ENCODE measurements around the gene HOXB3.

Gene HOXB3

DNA sequence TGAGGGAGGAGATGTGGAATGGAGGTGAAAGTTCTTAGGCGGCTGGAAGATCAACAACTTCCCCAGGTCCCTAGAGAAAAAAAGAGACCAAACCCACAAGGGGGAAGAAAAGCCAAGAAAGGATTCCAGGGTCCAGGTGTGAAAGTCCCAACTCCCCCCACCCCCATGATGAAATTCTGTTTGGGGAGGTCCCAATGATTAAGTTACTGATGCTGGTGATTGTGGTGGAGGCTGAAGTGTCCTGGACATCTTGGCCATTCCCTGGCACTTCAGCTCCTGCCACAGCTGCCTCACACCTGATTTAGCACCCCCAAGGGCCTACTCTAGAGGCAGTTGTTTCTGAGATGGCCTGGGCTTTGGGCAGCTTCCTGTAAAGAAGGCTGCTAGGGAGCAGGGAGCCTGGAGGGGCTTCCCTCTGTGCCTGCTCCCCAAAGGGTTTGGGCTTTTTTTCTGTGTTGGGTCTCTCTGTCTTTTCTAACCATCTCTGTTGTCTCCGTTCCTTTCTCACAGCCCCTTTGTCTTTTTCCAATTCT is 25.0 kb downstream of the HOXB3 start (continued):
- TF ChIP-seq, protein P1, sequence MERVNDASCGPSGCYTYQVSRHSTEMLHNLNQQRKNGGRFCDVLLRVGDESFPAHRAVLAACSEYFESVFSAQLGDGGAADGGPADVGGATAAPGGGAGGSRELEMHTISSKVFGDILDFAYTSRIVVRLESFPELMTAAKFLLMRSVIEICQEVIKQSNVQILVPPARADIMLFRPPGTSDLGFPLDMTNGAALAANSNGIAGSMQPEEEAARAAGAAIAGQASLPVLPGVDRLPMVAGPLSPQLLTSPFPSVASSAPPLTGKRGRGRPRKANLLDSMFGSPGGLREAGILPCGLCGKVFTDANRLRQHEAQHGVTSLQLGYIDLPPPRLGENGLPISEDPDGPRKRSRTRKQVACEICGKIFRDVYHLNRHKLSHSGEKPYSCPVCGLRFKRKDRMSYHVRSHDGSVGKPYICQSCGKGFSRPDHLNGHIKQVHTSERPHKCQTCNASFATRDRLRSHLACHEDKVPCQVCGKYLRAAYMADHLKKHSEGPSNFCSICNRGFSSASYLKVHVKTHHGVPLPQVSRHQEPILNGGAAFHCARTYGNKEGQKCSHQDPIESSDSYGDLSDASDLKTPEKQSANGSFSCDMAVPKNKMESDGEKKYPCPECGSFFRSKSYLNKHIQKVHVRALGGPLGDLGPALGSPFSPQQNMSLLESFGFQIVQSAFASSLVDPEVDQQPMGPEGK (tag by site-specific recombination; IDR thresholded peaks at IDR 0.05) = 0 out of 2 replicates have a peak, but pooled peaks have one; percentile 5

DNA sequence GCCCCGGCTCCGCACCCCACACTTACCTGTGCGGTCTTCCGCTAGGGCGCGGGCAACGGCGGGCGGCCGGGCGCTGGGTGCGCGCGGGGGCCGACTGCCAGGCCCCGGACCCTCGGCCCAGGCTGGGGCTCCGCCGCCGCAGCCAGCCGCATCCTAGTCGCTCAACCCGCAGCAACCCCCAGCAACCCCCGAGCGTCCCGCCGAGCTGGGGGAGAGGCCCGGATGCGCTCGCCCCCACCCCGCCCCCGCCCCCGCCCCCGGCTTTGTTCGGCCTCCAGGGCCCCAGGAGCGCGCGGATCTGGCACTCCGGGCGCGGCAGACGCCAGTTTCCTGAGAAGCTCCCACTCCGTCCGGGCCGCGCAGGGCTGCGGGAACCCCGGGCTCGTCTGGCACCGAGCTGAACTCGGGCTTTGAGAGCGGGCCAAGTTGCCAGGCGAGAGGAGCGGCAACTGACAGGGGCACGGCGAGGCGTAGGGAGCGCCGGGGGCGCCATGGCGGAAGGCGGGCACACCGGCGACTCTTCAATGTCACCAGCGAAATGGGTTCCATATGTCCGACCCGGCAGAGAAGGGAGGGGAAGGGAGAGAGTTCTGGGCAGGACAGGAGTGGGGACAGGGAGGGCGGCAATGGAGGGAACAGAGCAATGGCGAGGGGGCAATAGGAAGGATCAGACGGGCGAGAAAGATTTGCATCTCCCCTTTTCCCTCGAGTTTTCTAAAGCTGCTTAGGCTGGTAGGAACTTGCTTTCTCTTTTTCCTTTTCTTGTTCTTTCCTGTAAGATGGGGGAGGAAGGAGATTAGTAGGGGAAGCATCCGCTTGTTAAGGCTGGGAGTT is 25.6 kb downstream of the HOXB3 start:
- no peak overlapping the region for H3K4me3 ChIP-seq (ENCODE audit: low read depth, low read length)
- POLR2A ChIA-PET = interaction anchor here (0.7 kb wide), 1 partner anchor 9 kb away, joined by 3 read pairs; no protein-coding TSS in a partner anchor

DNA sequence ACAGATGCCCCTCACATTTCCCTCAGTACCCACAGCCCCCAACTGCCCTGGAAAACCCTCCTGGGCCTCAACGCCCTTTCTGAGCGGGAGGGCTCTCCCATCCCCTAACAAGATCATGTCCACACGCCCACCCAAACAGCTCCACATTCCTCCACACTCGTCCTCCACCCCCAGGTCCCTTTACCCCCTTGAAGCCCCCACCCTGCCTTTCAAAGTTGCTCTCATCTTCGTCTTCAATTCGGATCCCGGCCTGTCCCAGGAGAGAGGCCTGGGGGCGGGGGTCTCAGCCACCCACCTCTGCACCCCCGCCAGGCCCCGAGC is 26.2 kb downstream of the HOXB3 start:
- TF ChIP-seq EGR2 (tag by site-specific recombination; IDR thresholded peaks at IDR 0.05; ENCODE audit: low read depth) (peak; percentile 32), ZFHX2 (tag by site-specific recombination; conservative IDR thresholded peaks at IDR 0.05) (peak; percentile 28; the same call in 1 of the 2 replicates), MZF1 (tag by site-specific recombination; IDR thresholded peaks at IDR 0.05; ENCODE audit: borderline replicate concordance) (no peak), ZNF169 (tag by site-specific recombination; IDR thresholded peaks at IDR 0.05) (no peak)
- TF ChIP-seq, protein P2, sequence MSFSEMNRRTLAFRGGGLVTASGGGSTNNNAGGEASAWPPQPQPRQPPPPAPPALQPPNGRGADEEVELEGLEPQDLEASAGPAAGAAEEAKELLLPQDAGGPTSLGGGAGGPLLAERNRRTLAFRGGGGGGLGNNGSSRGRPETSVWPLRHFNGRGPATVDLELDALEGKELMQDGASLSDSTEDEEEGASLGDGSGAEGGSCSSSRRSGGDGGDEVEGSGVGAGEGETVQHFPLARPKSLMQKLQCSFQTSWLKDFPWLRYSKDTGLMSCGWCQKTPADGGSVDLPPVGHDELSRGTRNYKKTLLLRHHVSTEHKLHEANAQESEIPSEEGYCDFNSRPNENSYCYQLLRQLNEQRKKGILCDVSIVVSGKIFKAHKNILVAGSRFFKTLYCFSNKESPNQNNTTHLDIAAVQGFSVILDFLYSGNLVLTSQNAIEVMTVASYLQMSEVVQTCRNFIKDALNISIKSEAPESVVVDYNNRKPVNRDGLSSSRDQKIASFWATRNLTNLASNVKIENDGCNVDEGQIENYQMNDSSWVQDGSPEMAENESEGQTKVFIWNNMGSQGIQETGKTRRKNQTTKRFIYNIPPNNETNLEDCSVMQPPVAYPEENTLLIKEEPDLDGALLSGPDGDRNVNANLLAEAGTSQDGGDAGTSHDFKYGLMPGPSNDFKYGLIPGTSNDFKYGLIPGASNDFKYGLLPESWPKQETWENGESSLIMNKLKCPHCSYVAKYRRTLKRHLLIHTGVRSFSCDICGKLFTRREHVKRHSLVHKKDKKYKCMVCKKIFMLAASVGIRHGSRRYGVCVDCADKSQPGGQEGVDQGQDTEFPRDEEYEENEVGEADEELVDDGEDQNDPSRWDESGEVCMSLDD (tag by site-specific recombination; IDR thresholded peaks at IDR 0.05) = no peak
- TF ChIP-seq, protein P3, sequence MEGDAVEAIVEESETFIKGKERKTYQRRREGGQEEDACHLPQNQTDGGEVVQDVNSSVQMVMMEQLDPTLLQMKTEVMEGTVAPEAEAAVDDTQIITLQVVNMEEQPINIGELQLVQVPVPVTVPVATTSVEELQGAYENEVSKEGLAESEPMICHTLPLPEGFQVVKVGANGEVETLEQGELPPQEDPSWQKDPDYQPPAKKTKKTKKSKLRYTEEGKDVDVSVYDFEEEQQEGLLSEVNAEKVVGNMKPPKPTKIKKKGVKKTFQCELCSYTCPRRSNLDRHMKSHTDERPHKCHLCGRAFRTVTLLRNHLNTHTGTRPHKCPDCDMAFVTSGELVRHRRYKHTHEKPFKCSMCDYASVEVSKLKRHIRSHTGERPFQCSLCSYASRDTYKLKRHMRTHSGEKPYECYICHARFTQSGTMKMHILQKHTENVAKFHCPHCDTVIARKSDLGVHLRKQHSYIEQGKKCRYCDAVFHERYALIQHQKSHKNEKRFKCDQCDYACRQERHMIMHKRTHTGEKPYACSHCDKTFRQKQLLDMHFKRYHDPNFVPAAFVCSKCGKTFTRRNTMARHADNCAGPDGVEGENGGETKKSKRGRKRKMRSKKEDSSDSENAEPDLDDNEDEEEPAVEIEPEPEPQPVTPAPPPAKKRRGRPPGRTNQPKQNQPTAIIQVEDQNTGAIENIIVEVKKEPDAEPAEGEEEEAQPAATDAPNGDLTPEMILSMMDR (tag by site-specific recombination; IDR thresholded peaks at IDR 0.05) = no peak
- POLR2A ChIA-PET = interaction anchor here (0.7 kb wide), 1 partner anchor 9 kb away, joined by 3 read pairs; no protein-coding TSS in a partner anchor
- CTCF ChIA-PET = interaction anchor here (1.3 to 2.0 kb wide), 2 partner anchors 24 to 29 kb away, joined by 4 to 5 read pairs; partner anchors contain the start of gene HOXB5
- H3K9me3 ChIP-seq (ENCODE audit: control insufficient read depth, insufficient read depth, low read depth, low read length) = no peaks in the 10 kb centered on the region
- H3K4me3 ChIP-seq (ENCODE audit: low read depth, low read length) = no peak overlapping the region
- H3K27ac ChIP-seq (ENCODE audit: extremely low read depth, low read depth, low read length) = peak overlapping the region; percentile 76; the same call in 1 of the 2 replicates
- peaks cover 13 to 58% of the 10 kb centered on the region in 2 experiments for H3K36me3 ChIP-seq (ENCODE audit: control insufficient read depth in 2 of 2, insufficient read depth in 1 of 2, low read length in 2 of 2)
- peaks cover 89% of the 10 kb centered on the region for H3K4me1 ChIP-seq (ENCODE audit: control insufficient read depth, insufficient read depth, low read length)

More for the DNA sequence above, 25.6 kb downstream of the HOXB3 start:
- CTCF ChIA-PET = interaction anchor here (1.2 to 2.0 kb wide), 3 partner anchors 19 to 29 kb away, joined by 3 to 5 read pairs (median 4); partner anchors contain the start of gene HOXB5
- TF ChIP-seq, protein P4, sequence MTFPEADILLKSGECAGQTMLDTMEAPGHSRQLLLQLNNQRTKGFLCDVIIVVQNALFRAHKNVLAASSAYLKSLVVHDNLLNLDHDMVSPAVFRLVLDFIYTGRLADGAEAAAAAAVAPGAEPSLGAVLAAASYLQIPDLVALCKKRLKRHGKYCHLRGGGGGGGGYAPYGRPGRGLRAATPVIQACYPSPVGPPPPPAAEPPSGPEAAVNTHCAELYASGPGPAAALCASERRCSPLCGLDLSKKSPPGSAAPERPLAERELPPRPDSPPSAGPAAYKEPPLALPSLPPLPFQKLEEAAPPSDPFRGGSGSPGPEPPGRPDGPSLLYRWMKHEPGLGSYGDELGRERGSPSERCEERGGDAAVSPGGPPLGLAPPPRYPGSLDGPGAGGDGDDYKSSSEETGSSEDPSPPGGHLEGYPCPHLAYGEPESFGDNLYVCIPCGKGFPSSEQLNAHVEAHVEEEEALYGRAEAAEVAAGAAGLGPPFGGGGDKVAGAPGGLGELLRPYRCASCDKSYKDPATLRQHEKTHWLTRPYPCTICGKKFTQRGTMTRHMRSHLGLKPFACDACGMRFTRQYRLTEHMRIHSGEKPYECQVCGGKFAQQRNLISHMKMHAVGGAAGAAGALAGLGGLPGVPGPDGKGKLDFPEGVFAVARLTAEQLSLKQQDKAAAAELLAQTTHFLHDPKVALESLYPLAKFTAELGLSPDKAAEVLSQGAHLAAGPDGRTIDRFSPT (tag by site-specific recombination; IDR thresholded peaks at IDR 0.05) = 0 out of 2 replicates have a peak, but pooled peaks have one; percentile 19
- peak; percentile 59 for TF ChIP-seq ZNF366 (tag by site-specific recombination; conservative IDR thresholded peaks at IDR 0.05)
- peak; percentile 83 for TF ChIP-seq PRDM1 (tag by site-specific recombination; IDR thresholded peaks at IDR 0.05)
- TF ChIP-seq, protein P5, sequence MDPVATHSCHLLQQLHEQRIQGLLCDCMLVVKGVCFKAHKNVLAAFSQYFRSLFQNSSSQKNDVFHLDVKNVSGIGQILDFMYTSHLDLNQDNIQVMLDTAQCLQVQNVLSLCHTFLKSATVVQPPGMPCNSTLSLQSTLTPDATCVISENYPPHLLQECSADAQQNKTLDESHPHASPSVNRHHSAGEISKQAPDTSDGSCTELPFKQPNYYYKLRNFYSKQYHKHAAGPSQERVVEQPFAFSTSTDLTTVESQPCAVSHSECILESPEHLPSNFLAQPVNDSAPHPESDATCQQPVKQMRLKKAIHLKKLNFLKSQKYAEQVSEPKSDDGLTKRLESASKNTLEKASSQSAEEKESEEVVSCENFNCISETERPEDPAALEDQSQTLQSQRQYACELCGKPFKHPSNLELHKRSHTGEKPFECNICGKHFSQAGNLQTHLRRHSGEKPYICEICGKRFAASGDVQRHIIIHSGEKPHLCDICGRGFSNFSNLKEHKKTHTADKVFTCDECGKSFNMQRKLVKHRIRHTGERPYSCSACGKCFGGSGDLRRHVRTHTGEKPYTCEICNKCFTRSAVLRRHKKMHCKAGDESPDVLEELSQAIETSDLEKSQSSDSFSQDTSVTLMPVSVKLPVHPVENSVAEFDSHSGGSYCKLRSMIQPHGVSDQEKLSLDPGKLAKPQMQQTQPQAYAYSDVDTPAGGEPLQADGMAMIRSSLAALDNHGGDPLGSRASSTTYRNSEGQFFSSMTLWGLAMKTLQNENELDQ (tag by site-specific recombination; IDR thresholded peaks at IDR 0.05; ENCODE audit: low read depth) = no peak
- TF ChIP-seq ZNF791 (tag by site-specific recombination; IDR thresholded peaks at IDR 0.05) = no peak
- TF ChIP-seq ZBTB8A (tag by site-specific recombination; IDR thresholded peaks at IDR 0.05) = peak; percentile 14; the same call in 1 of the 2 replicates
- Histone ChIP-seq H3K36me3 (ENCODE audit: control insufficient read depth in 2 of 2, insufficient read depth in 1 of 2, low read length in 2 of 2) (peaks cover 15 to 58% of the 10 kb centered on the region in 2 experiments), H3K9me3 (ENCODE audit: control insufficient read depth, insufficient read depth, low read depth, low read length) (no peaks in the 10 kb centered on the region), H3K27ac (ENCODE audit: extremely low read depth, low read depth, low read length) (no peak overlapping the region; the same call in 1 of the 2 replicates), H3K4me1 (ENCODE audit: control insufficient read depth, insufficient read depth, low read length) (peaks cover 89% of the 10 kb centered on the region)

Data from HEK293 (cell line).